Epithelial cell of proximal tubule (primary cell): Measurements from ENCODE around the gene CHST15. TPM values are rescaled to one million over a fixed set of nuclear protein-coding genes. Genes with fewer than 3 reads are reported as not detected.

Experiments used
- DNase-seq: peaks from one replicate; pipeline ENCODE4 v3.0.0-alpha.2; 2011; ENCODE audit warnings: low read depth
- H3K4me3 ChIP-seq: 2 replicates; pipeline ENCODE4 v1.5.1; 2011; ENCODE audit warnings: low read depth, mild to moderate bottlenecking, low read length
- total RNA-seq: library from RNA; depleted of rRNA; stranded (reverse); fragments of >200 nt; gene quantifications from 2 replicates; pipeline ENCODE4 v1.2.3, GENCODE V29; 2015
- TF ChIP-seq, protein P1 (sequence below): conservative IDR thresholded peaks from 2 replicates; pipeline ENCODE4 v1.5.1; 2012; ENCODE audit warnings: low read depth, mild to moderate bottlenecking, low read length

The CHST15 gene
- total RNA-seq, 1 donor from 2014 or later: 20.6 TPM

DNA sequence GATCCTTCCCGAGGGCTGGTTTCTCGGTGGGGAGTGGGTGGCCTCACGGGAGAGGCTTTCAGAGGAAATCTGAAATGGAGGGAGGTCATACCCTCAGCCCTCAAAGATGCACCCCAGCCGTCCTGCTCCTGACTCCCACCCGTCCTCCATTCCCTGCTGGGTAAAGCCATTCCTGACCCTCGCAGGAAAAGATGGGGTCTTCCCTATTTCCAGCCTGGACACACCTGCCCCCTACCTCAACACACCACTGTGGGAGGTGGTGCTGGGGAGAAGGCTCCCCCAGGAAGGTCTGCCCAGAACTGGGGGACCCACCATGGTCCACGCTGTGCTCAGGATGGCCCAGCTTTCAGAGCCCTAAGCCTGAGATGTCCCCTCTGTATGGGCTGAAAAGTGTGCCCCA, 86.9 kb downstream of the CHST15 start:
- no peak for DNase-seq
- TF ChIP-seq, protein P1, sequence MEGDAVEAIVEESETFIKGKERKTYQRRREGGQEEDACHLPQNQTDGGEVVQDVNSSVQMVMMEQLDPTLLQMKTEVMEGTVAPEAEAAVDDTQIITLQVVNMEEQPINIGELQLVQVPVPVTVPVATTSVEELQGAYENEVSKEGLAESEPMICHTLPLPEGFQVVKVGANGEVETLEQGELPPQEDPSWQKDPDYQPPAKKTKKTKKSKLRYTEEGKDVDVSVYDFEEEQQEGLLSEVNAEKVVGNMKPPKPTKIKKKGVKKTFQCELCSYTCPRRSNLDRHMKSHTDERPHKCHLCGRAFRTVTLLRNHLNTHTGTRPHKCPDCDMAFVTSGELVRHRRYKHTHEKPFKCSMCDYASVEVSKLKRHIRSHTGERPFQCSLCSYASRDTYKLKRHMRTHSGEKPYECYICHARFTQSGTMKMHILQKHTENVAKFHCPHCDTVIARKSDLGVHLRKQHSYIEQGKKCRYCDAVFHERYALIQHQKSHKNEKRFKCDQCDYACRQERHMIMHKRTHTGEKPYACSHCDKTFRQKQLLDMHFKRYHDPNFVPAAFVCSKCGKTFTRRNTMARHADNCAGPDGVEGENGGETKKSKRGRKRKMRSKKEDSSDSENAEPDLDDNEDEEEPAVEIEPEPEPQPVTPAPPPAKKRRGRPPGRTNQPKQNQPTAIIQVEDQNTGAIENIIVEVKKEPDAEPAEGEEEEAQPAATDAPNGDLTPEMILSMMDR: no peak
- H3K4me3 ChIP-seq: no peak overlapping the region

DNA sequence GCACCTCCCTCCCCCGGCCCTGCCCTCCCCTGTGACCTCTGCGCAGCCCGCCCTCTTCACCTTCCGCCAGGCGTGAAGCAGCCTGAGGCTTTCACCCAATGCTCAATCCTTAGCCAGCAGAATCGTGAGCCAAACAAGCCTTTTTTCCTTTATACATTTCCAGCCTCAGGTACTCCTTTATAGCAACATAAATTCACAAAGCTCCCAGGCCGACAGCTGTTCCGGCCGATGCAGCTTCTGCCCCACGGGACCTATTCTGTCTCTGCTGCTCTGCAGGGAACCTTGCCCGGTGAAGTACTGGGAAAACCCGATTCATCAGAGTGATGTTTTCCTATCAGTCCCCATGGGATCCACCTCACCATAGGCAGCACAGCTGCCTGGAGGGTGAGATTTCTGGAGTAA, 87.4 kb downstream of the CHST15 start:
- TF ChIP-seq, protein P1: no peak
- DNase-seq: no peak
- no peak overlapping the region for H3K4me3 ChIP-seq

DNA sequence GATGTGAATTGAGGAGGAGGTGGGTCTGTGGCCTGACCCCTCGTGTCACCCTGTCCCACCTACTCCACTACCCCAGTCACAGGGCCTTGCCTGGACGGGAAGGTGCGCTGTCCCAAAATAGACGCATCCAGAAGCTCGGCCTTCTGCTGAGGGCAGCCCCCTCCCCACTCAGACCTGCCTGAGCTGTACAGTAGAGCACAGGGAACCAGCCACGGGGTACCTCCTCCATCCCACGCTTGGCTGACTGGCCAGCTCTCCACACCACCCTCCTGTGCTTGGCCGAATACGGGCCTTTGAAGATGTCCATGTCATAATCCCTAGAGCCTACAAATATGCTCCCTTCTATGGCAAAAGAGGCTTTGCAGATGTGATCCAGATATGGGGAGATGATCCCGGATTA, 88.3 kb downstream of the CHST15 start:
- no peak overlapping the region for H3K4me3 ChIP-seq
- no peak for DNase-seq
- TF ChIP-seq, protein P1: no peak

DNA sequence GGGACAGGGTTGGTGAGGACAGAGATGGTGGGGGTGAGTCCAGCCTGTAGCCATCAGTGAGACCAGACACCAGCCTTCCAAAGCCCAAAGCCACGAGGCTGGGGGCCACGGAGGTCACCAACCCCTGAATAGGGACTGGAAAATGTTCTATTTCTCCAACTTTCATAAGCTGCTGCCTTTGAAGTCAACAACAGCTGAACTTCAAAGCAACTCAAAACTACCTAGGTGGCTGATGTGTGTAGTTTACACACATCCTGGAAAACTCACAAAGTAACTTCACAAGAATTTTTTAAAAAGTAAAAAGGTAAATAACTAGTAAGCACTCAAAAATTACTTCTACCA, 88.8 kb downstream of the CHST15 start:
- TF ChIP-seq, protein P1: no peak
- no peak overlapping the region for H3K4me3 ChIP-seq
- no peak for DNase-seq

DNA sequence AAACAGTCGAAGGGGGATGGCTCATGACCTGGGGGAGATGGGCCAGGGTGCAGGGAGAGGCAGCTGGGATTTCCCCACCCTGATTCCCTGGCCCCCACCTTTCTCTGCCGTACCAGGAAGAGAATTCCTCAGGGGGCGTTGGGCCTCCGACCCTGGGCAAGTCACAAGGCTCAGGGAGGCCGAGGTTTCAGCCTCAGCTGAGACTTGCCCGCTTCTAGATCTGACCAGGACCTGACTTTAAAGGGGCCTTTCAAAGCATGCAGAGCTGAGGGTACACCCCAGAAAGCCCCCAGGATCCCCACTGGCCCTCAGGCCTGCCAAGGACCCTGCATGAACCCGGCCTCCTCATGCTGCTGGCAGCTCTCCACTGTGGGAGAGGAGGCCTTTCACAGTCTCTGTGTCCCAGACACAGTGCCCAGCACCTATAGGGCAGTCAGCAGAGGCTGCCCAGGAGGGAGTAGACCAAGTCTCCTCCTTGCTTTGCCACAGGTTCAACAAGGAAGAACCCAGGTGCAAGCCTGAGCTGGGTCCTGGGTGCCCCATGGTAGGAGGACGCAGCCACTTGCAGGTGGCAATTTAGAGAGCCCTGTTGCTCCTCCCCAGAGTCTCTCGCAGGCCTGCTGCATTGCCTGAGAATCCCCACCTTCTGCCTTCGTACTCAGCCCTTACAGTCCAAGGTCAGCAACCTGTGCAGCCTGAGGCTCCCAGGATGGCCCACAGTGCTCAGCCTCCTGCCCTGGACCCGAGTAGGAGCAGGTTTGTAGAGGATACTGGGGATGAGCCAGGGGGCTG, 89.3 kb downstream of the CHST15 start:
- H3K4me3 ChIP-seq: no peak overlapping the region
- TF ChIP-seq, protein P1: no peak

DNA sequence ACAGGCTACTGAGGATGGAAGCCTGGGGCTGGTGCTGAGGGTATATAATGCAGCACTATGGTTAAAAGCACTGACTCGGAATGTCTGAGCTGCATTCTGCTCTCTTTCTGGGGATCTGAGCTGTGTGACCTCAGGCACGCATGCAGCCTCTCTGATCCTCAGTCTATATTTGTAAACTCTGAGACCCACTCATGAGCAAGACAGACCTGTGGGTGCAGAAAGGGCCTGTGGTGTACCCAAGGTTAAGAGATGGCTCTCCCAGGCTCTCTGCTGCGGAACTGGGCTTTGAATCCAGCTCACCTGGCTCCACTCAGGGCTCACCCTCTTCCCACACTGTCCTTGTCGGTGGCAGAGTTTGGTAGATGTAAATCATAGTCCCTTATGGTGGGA, 89.9 kb downstream of the CHST15 start:
- TF ChIP-seq, protein P1: no peak
- no peak overlapping the region for H3K4me3 ChIP-seq
- DNase-seq: no peak

More for the DNA sequence above, 89.3 kb downstream of the CHST15 start:
- DNase-seq: no peak

DNA sequence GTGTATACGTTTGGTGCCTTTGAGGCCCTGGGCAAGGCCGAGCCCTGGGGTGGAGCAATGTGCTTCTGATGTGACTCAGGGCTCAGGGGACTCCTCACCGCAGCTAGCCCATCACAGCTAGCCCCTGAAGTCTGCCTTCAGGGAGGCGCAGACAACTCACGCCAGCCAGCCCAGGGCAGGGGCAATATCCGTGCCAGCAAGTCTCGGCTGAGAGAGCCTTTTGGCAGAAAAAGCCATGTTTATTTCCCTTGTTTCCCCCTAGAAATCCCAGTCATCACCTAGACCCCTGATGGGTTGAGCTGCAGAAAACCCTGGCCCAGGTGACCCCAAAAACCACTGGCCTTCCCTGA, 90.4 kb downstream of the CHST15 start:
- DNase-seq: no peak
- TF ChIP-seq, protein P1: no peak
- H3K4me3 ChIP-seq: no peak overlapping the region
